Muscle of leg (tissue), 11 donors: ENCODE results near the gene LRRN4. TPM values are rescaled to one million over a fixed set of nuclear protein-coding genes. Genes with fewer than 3 reads are reported as not detected.

Experiments used
- DNase-seq: peaks from one replicate; pipeline ENCODE4 v3.0.0; 2013
- H3K27ac ChIP-seq: one replicate; pipeline ENCODE4 v1.5.1; 2013; ENCODE audit warnings: mild to moderate bottlenecking, low read length, control low read depth
- H3K27me3 ChIP-seq: one replicate; pipeline ENCODE4 v1.6.1; 2013; ENCODE audit warnings: low read length; ENCODE audit not compliant: control insufficient read depth, insufficient read depth
- H3K36me3 ChIP-seq: one replicate; pipeline ENCODE4 v1.6.1; 2013; ENCODE audit warnings: low read length; ENCODE audit not compliant: control insufficient read depth, insufficient read depth
- H3K4me1 ChIP-seq: one replicate; pipeline ENCODE4 v1.6.1; 2013; ENCODE audit warnings: low read length; ENCODE audit not compliant: control insufficient read depth, insufficient read depth
- H3K4me3 ChIP-seq: one replicate; pipeline ENCODE4 v1.5.1; 2013; ENCODE audit warnings: low read length, control low read depth
- H3K9me3 ChIP-seq: replicated peaks from 2 replicates; pipeline ENCODE4 v1.6.1; 2013; ENCODE audit warnings: low read depth, low read length; ENCODE audit not compliant: control insufficient read depth
- WGBS: methylation state at CpG from one replicate; pipeline ENCODE4 v1.1.5; 2013; ENCODE audit warnings: missing lambda C conversion rate; ENCODE audit not compliant: insufficient coverage; 5-methylcytosine and 5-hydroxymethylcytosine counted together
- polyA plus RNA-seq, 8 donors: library from polyadenylated mRNA; unstranded; fragments of 120-200 nt; gene quantifications; one replicate each; pipeline versions ENCODE4 v1.2.1 to v1.2.3, GENCODE V29; 2013; ENCODE audit warnings: inconsistent platforms in 1 of 8, low replicate concordance in 1 of 8; ENCODE audit not compliant: insufficient read length in 8 of 8, insufficient read depth in 1 of 8
- total RNA-seq: library from RNA; stranded (reverse); fragments of 120-200 nt; gene quantifications from one replicate; pipeline ENCODE4 v1.2.4, GENCODE V29; 2013

The LRRN4 gene
- total and polyA plus RNA-seq, 9 donors: under 0.01 to 0.38 (median 0.20) TPM

GRCh38 chr20:6014957-6015356, 38.9 kb downstream of the LRRN4 start:
- no peaks in the 10 kb centered on the region for H3K4me1 ChIP-seq
- no peak overlapping the region for H3K27ac ChIP-seq
- no peak overlapping the region for H3K4me3 ChIP-seq
- H3K27me3 ChIP-seq: no peaks in the 10 kb centered on the region
- H3K9me3 ChIP-seq: no peaks in the 10 kb centered on the region
- peaks cover 27% of the 10 kb centered on the region for H3K36me3 ChIP-seq
- no peak for DNase-seq
- no CpG with 5 or more reads among the region's 4 CpGs for WGBS

- Histone ChIP-seq H3K4me3 (no peak overlapping the region), H3K4me1 (no peaks in the 10 kb centered on the region), H3K27me3 (no peaks in the 10 kb centered on the region), H3K27ac (no peak overlapping the region), H3K9me3 (no peaks in the 10 kb centered on the region), H3K36me3 (peaks cover 30% of the 10 kb centered on the region)
- WGBS: 67% methylated on average over 1 of the region's 3 CpGs
- DNase-seq: no peak
Measured at GRCh38 chr20:6014017-6014416, 39.8 kb downstream of the LRRN4 start.

GRCh38 chr20:6012179-6012578, 41.7 kb downstream of the LRRN4 start:
- no peak overlapping the region for H3K27ac ChIP-seq
- DNase-seq: no peak
- H3K9me3 ChIP-seq: no peaks in the 10 kb centered on the region
- H3K36me3 ChIP-seq: peaks cover 30% of the 10 kb centered on the region
- H3K4me3 ChIP-seq: no peak overlapping the region
- 91% methylated on average over 5 of the region's 5 CpGs for WGBS
- peaks cover 5% of the 10 kb centered on the region for H3K4me1 ChIP-seq
- H3K27me3 ChIP-seq: no peaks in the 10 kb centered on the region

GRCh38 chr20:6008254-6008653, 45.6 kb downstream of the LRRN4 start:
- Histone ChIP-seq H3K4me3 (peak overlapping the region; percentile 62), H3K9me3 (no peaks in the 10 kb centered on the region), H3K4me1 (peaks cover 9% of the 10 kb centered on the region), H3K36me3 (peaks cover 25% of the 10 kb centered on the region), H3K27me3 (no peaks in the 10 kb centered on the region), H3K27ac (peak overlapping the region; percentile 29)
- peak; percentile 75 for DNase-seq
- WGBS: 47% methylated on average over 2 of the region's 5 CpGs

- Histone ChIP-seq H3K27me3 (no peaks in the 10 kb centered on the region), H3K4me3 (peak overlapping the region; percentile 62), H3K36me3 (peaks cover 20% of the 10 kb centered on the region), H3K9me3 (no peaks in the 10 kb centered on the region), H3K4me1 (peaks cover 9% of the 10 kb centered on the region), H3K27ac (no peak overlapping the region)
- WGBS: no CpG with 5 or more reads among the region's 3 CpGs
- DNase-seq: peak; percentile 2
Measured at GRCh38 chr20:6007529-6008103, 46.2 kb downstream of the LRRN4 start.

GRCh38 chr20:6007094-6007528, 46.7 kb downstream of the LRRN4 start:
- Histone ChIP-seq H3K4me1 (peaks cover 9% of the 10 kb centered on the region), H3K27ac (no peak overlapping the region), H3K4me3 (peak overlapping the region; percentile 62), H3K36me3 (peaks cover 14% of the 10 kb centered on the region), H3K9me3 (no peaks in the 10 kb centered on the region), H3K27me3 (no peaks in the 10 kb centered on the region)
- no CpG with 5 or more reads among the region's 4 CpGs for WGBS
- DNase-seq: peak; percentile 6

GRCh38 chr20:6006603-6006949, 47.3 kb downstream of the LRRN4 start:
- H3K4me3 ChIP-seq: peak overlapping the region; percentile 62
- 0% methylated on average over 3 of the region's 10 CpGs for WGBS
- no peaks in the 10 kb centered on the region for H3K9me3 ChIP-seq
- no peak for DNase-seq
- peaks cover 9% of the 10 kb centered on the region for H3K4me1 ChIP-seq
- H3K27me3 ChIP-seq: no peaks in the 10 kb centered on the region
- H3K36me3 ChIP-seq: peaks cover 10% of the 10 kb centered on the region
- H3K27ac ChIP-seq: peak overlapping the region; percentile 6

GRCh38 chr20:6000871-6001270, 53.0 kb downstream of the LRRN4 start:
- peak; percentile 3 for DNase-seq
- H3K27me3 ChIP-seq: no peaks in the 10 kb centered on the region
- H3K4me1 ChIP-seq: peaks cover 2% of the 10 kb centered on the region
- no peaks in the 10 kb centered on the region for H3K36me3 ChIP-seq
- 71% methylated on average over 7 of the region's 8 CpGs for WGBS
- no peak overlapping the region for H3K27ac ChIP-seq
- no peaks in the 10 kb centered on the region for H3K9me3 ChIP-seq
- no peak overlapping the region for H3K4me3 ChIP-seq

GRCh38 chr20:5999783-6000182, 54.1 kb downstream of the LRRN4 start:
- DNase-seq: no peak
- Histone ChIP-seq H3K4me1 (no peaks in the 10 kb centered on the region), H3K36me3 (no peaks in the 10 kb centered on the region), H3K27ac (no peak overlapping the region), H3K9me3 (no peaks in the 10 kb centered on the region), H3K27me3 (no peaks in the 10 kb centered on the region), H3K4me3 (no peak overlapping the region)
- 89% methylated on average over 9 of the region's 9 CpGs for WGBS

GRCh38 chr20:5996765-5997164, 57.1 kb downstream of the LRRN4 start:
- H3K36me3 ChIP-seq: no peaks in the 10 kb centered on the region
- H3K4me1 ChIP-seq: no peaks in the 10 kb centered on the region
- no peak overlapping the region for H3K4me3 ChIP-seq
- no peaks in the 10 kb centered on the region for H3K27me3 ChIP-seq
- H3K27ac ChIP-seq: no peak overlapping the region
- H3K9me3 ChIP-seq: no peaks in the 10 kb centered on the region
- no CpG with 5 or more reads among the region's 1 CpG for WGBS
- DNase-seq: no peak
